ENCODE measurements around the gene PPFIBP2. TPM values are rescaled to one million over a fixed set of nuclear protein-coding genes. Genes with fewer than 3 reads are reported as not detected.

Gene PPFIBP2
- total RNA-seq, 1 experiment from 2014 or later = 5.7 TPM

GRCh38 chr11:7613394-7613720 is 99.6 kb downstream of the PPFIBP2 start:
- ChIA-PET CTCF (no interaction called here), POLR2A (ENCODE audit: low non-redundant PET) (no interaction called here)
- no TSS peak for BruUV-seq (replicated peaks)
- H3K27me3 ChIP-seq (replicated peaks; ENCODE audit: insufficient read depth, low read depth, low read length, poor library complexity) = no peaks in the 10 kb centered on the region
- H3K9me3 ChIP-seq (ENCODE audit: low read depth, low read length, poor library complexity, severe bottlenecking) = no peaks in the 10 kb centered on the region
- DNase-seq (ENCODE audit: low spot score) = no peak
- no peaks in the 10 kb centered on the region for H3K4me1 ChIP-seq (ENCODE audit: insufficient read depth, low read length, poor library complexity, severe bottlenecking)
- H3K4me3 ChIP-seq (ENCODE audit: low read depth, low read length, poor library complexity, severe bottlenecking) = no peak overlapping the region
- TF ChIP-seq EZH2 (IDR thresholded peaks at IDR 0.05; ENCODE audit: borderline replicate concordance, low read depth, low read length, poor library complexity, severe bottlenecking) = no peak
- no peak for TF ChIP-seq CTCF (conservative IDR thresholded peaks at IDR 0.05; ENCODE audit: low read depth, low read length)
- intact Hi-C loops (cut with micrococcal nuclease; ENCODE audit: unreplicated experiment) = no loop called here
- H3K27ac ChIP-seq (ENCODE audit: low read depth, low read length, poor library complexity, severe bottlenecking) = no peak overlapping the region
- H3K36me3 ChIP-seq (ENCODE audit: insufficient read depth, low read length, poor library complexity, severe bottlenecking) = no peaks in the 10 kb centered on the region

GRCh38 chr11:7614656-7615055 is 100.9 kb downstream of the PPFIBP2 start:
- POLR2A ChIA-PET (ENCODE audit: low non-redundant PET) = no interaction called here

GRCh38 chr11:7617032-7617431 is 103.2 kb downstream of the PPFIBP2 start:
- Histone ChIP-seq H3K4me3 (ENCODE audit: low read depth, low read length, poor library complexity, severe bottlenecking) (no peak overlapping the region), H3K27ac (ENCODE audit: low read depth, low read length, poor library complexity, severe bottlenecking) (no peak overlapping the region), H3K4me1 (ENCODE audit: insufficient read depth, low read length, poor library complexity, severe bottlenecking) (no peaks in the 10 kb centered on the region), H3K9me3 (ENCODE audit: low read depth, low read length, poor library complexity, severe bottlenecking) (no peaks in the 10 kb centered on the region), H3K36me3 (ENCODE audit: insufficient read depth, low read length, poor library complexity, severe bottlenecking) (no peaks in the 10 kb centered on the region), H3K27me3 (replicated peaks; ENCODE audit: insufficient read depth, low read depth, low read length, poor library complexity) (no peaks in the 10 kb centered on the region)
- BruUV-seq (replicated peaks) = no TSS peak
- intact Hi-C loops (cut with micrococcal nuclease; ENCODE audit: unreplicated experiment) = no loop called here
- no peak for TF ChIP-seq CTCF (conservative IDR thresholded peaks at IDR 0.05; ENCODE audit: low read depth, low read length)
- TF ChIP-seq EZH2 (IDR thresholded peaks at IDR 0.05; ENCODE audit: borderline replicate concordance, low read depth, low read length, poor library complexity, severe bottlenecking) = no peak
- no peak for DNase-seq (ENCODE audit: low spot score)
- ChIA-PET CTCF (no interaction called here), POLR2A (ENCODE audit: low non-redundant PET) (no interaction called here)

More at GRCh38 chr11:7614656-7615055, 100.9 kb downstream of the PPFIBP2 start:
- H3K27me3 ChIP-seq (replicated peaks; ENCODE audit: insufficient read depth, low read depth, low read length, poor library complexity) = no peaks in the 10 kb centered on the region
- DNase-seq (ENCODE audit: low spot score) = no peak
- BruUV-seq (replicated peaks) = no TSS peak
- no peaks in the 10 kb centered on the region for H3K36me3 ChIP-seq (ENCODE audit: insufficient read depth, low read length, poor library complexity, severe bottlenecking)
- intact Hi-C loops (cut with micrococcal nuclease; ENCODE audit: unreplicated experiment) = no loop called here
- H3K4me3 ChIP-seq (ENCODE audit: low read depth, low read length, poor library complexity, severe bottlenecking) = no peak overlapping the region
- no peaks in the 10 kb centered on the region for H3K4me1 ChIP-seq (ENCODE audit: insufficient read depth, low read length, poor library complexity, severe bottlenecking)
- H3K27ac ChIP-seq (ENCODE audit: low read depth, low read length, poor library complexity, severe bottlenecking) = no peak overlapping the region
- no peaks in the 10 kb centered on the region for H3K9me3 ChIP-seq (ENCODE audit: low read depth, low read length, poor library complexity, severe bottlenecking)
- TF ChIP-seq EZH2 (IDR thresholded peaks at IDR 0.05; ENCODE audit: borderline replicate concordance, low read depth, low read length, poor library complexity, severe bottlenecking) = no peak
- no peak for TF ChIP-seq CTCF (conservative IDR thresholded peaks at IDR 0.05; ENCODE audit: low read depth, low read length)
- CTCF ChIA-PET = no interaction called here
